HG03442 (cell line): ENCODE results near the gene ASB8.
"Not testable (repeated sequence)": the region's sequence is repeated elsewhere in the genome, so short reads cannot be mapped to it uniquely, and the experiment has no call there.

ENCODE experiments used
- ATAC-seq: cut with Tn5 transposase; IDR thresholded peaks from one replicate; pipeline ENCODE4 v1.9.1; 2021; ENCODE audit warnings: mild to moderate bottlenecking, moderate library complexity; ENCODE audit not compliant: unreplicated experiment

Gene ASB8

DNA sequence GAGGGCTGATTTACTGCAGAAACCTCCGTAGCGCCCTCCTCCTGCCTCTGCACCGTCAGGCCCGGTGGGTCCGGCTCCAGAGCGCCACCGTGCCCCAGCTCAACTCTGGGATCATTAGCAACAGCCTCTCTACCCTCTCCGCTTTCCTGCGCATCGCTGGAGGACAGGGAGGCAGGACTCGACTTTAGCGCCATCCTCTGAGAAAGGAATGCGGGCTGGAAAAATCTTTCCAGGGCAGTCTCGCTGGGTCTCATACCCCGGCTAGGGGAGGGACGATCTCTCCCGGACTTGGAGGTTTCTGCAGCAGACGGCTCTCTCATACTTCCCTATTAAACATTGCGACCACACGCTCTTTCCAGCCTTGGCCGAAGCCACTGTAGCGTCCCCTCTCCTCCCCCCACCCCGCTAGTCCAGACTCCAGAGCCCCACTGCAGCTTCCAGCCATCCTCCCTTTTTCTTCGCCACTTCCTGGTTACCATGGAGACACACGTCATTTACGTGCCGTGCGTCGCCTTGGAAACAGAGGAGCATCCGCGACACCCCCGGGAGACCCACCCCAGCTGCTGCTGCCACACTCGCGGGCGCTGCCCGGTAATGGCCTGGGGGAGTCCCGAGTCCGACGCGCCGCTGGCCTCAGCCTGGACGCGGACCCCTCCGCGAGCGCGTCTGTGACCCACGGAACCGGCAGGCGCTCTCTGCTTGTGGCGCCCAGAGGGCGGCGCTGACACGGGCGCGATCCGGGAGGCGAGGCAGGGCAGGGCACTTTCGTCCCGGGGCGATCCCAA is 26.0 kb upstream of the ASB8 start, which contains the start of gene CCDC184:
Gene CCDC184, plus strand, starts transcription at position 554 of the 785 bp plus-strand sequence. CDS start 479 bp downstream, outside the sequence.
- peak; percentile 69 for ATAC-seq

- no peak for ATAC-seq
Measured at GRCh38 chr12:48182631-48183030, 25.3 kb upstream of the ASB8 start.

DNA sequence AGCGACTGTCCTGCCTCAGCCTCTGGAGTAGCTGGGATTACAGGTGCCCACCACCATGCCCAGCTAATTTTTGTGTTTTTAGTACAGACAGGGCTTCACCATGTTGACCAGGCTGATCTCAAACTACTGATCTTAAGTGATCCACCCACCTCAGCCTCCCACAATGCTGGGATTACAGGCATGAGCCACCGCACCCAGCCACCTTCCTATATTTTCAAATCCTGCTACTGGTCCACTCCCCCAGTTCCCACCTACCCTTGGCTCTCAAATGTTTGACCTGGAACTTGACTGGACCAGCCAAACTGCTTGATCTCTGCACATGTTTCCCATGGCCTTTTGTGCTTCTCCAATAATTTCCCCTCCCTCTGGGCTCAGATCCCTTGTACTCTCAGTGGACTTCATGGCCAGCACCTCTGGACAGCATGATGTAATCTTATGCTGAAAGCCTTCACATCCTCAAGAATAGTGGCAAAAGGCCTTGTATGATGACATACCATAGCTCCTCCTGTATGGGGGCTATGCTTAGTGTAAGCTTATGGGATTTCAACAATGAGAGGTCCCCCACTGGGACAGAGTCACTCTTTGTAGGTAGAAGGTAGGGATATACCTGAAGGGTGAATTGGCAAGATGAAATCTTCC is 23.7 kb upstream of the ASB8 start:
- ATAC-seq, result no peak

DNA sequence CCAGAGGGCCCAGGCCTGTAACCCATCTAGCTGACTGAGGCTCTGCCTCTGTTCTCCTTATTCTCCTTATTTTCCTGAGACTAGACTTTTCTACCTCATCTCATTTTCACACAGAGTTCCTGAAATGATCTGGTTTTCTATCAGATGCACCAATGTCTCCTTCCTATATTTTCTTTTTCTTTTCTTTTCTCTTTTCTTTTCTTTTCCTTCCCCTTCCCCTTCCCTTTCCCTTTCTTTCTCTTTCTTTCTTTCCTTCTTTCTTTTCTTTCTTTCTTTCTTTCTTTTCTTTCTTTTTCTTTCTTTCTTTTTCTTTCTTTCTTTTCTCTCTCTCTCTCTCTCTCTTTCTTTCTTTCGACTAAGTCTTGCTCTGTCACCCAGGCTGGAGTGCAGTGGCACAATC is 23.1 kb upstream of the ASB8 start:
- ATAC-seq, result no peak

DNA sequence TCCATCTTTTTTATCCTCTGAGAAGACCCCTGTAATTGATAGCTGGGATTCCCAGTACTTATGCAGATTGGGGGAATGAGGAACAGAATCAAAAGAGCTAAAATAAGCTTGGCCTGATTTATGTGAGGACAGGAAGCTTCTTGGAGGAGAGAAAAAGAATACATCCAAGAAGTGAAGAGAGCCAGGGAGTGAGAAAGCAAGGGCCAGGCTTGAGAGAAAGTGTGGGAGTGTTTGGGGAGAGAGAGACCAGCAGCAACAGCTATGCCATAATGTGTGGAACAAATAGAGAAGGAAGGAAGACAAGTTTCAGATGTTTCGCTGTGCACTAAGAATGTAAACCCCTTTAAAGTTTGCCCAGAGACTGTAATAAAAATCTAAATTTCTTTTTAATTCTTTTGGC is 22.2 kb upstream of the ASB8 start:
- ATAC-seq, result no peak

- no peak for ATAC-seq
Measured at GRCh38 chr12:48177982-48178381, 20.7 kb upstream of the ASB8 start.

- no peak for ATAC-seq
Measured at GRCh38 chr12:48176417-48176751, 19.1 kb upstream of the ASB8 start.

- ATAC-seq, result no peak
Measured at GRCh38 chr12:48175613-48176416, 18.5 kb upstream of the ASB8 start.

- ATAC-seq, result no peak
Measured at GRCh38 chr12:48169011-48169410, 11.7 kb upstream of the ASB8 start.

DNA sequence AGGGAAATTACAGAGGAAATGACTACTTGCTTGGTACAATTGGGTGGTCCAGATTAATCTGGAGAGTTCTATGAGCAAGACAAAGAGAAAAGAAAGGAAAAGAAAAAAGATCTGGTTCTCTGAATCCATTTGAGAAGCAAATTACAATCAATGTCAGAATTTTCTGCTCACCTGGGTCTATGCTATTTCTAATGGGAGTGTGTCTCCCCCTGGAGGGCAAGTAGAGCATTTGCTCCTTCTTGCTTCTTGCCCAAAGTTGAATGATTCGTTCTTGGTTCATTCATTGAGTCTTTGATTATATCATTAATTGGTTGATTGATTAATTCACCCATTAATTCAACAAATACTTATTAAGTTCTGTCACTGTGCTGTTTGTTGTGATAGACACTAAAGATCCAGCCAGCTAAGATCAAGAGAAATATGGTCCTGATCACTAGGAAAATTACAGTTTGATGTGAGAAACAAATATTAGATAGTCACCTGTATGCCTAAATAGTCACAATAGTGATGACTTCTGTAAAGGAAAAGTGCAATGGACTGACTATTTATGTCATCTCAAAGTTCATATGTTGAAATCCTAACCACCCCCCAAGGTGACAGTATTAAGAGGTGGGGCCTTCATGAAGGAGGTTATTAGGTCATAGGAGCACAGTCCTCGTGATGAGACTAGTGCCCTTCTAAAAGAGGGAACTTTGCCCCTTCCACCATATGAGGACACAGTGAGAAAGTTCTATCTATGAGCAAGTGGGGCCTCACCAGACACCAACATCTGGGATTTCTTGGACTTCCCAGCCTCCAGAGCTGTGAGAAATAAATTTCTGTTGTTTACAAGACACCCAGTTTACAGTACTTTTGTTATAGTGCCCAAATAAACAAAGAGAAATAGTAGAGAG is 8.0 kb upstream of the ASB8 start:
- peak; percentile 47 for ATAC-seq

DNA sequence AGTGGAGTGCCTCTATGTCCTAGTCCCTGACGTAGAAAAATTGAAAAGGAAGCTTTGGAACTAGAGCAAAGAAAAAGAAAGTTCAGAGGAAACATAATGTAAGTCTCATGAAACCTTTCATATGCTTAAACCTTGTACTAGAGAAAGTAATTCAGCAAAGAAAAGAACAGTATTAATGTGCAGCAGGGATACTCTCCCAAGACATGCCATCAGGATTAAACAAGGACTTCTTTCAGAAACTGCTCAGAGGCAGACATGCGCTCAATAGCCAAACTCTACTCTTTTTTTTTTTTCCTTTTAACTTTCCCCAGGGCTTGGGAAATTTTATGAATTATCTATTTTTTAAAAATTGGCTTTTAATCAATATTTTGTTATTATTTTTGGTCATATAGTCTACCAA is 7.1 kb upstream of the ASB8 start:
- no peak for ATAC-seq

DNA sequence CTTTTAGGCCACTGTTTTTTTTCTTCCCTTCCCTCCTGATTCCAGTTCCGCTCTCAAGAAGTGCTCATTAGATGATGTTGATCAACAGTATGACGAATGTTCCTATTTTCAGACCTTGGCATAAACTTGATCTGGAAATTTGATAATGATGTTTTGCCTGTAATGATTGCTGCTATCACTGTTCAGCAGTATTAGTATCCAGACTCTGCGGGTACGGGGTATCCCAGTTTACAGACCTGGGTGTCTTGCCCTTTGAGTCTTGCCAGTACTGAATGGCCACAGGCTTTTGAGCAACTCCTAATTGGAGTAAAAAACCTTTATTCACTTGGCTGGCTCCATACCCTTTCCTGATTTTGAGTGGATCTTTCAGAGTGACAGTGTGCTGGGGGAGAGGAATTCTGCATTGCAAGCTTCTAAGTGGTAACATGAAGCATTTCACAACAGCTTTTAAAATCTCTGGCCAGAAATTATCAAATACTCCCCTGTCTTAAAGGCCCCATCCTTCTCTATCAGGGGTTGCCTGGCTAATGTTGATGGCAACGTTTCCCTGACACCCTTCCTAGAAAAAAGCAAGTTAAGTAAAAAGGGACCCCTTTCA is 5.9 kb upstream of the ASB8 start:
- no peak for ATAC-seq

DNA sequence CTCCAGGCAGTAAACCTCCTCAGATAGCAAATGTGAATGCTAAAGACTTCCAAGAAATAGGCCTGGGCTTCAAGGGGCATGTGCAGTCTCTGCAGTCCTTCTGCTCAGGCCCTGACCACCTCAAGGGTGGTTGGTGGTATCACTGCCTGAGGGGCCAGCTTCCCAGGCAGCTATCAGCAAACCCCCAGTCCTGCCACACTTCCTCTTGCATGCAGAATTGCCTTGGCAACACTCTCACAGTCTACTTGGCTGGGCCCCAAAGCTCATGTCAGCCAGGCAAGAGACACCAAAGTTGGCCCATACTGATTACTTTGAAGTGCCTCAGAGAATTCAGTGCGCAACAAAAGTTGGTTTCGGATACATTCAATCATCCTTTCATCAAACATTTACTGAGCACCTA is 3.5 kb upstream of the ASB8 start:
- no peak for ATAC-seq

- ATAC-seq, result no peak
Measured at GRCh38 chr12:48160046-48160445, 2.7 kb upstream of the ASB8 start.

DNA sequence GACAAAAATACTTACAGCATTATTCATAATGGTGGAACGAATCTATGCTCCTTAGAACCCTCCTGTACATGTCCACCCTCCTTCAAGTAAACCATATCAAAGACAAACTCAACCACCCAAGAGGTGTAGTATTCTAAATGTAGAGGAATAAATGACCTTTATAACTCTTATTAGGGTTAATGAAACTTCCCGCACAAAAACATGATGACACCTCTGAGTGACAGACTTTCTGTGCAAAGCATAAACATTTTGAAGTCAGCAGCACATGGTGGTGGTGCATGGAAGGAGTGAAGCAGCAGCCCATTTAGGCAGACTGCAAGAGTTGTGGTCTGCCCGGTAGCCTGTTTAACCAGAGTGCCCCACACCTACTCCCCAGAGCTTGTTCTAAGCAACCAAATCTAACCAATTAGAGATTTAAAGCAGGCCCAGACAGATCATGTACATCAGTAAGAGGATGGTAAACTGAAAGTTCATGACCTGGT is 615 bp upstream of the ASB8 start:
- no peak for ATAC-seq

- no peak for ATAC-seq
Measured at GRCh38 chr12:48156652-48157017, 680 bp downstream of the ASB8 start.

DNA sequence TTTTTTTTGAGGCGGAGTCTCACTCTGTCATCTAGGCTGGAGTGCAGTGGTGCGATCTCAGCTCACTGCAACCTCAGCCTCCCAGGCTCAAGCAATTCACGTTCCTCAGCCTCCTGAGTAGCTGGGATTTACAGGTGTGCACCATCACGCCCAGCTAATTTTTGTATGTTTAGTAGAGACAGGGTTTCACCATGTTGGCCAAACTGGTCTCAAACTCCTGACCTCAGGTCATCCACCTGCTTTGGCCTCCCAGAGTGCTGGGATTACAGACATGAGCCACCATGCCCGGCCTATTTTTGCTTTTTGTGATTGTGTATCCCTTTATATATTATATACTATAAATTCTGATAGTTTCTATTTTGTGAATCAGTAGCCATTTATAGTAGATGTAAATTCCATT is 1.5 kb downstream of the ASB8 start:
- ATAC-seq, result not testable (repeated sequence)

GRCh38 chr12:48151103-48151771 is 6.1 kb downstream of the ASB8 start:
- no peak for ATAC-seq

DNA sequence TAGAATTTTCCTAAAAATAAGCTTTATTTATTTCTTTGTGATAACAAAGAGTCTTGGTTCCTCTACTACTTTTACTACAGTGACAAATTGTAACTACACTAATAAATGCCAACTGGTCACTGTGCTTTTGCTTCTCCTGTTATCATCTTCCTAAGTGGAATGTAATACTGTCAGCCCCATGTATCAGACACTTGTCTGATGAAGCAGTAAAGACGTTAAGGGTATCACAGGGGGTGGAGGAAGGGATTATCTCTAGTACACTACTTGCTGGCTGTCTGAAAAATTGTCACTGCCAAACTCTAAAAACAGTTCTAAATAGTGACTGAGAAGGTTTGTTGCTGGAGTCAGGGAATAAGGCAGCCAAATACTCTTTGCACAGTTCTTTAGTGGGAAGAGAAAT is 11.3 kb downstream of the ASB8 start:
- no peak for ATAC-seq

DNA sequence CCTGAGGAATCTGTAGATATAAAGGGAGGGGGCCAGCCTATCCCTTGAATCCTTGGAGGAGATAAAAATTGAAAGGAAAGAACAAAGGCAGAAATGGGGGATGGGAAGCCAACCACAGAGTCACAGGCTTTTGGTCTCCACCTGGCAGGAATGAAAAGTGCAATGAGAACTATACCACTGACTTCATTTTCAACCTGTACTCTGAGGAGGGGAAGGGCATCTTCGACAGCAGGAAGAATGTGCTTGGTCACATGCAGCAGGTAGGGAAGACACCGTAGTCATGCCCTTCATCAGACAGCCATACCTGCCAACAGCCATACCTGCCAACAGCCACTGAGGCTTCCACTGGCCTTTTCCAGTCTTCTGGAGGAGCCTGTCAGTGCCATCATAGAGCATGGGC is 13.4 kb downstream of the ASB8 start:
- no peak for ATAC-seq
